ENCODE data around the gene SPATA31D1.

SPATA31D1 gene

GRCh38 chr9:82024908-82025307 lies 36.3 kb downstream of the SPATA31D1 start:
- no peak for DNase-seq

- no peak for DNase-seq
Observed at GRCh38 chr9:82031538-82032280, 43.1 kb downstream of the SPATA31D1 start.

DNA sequence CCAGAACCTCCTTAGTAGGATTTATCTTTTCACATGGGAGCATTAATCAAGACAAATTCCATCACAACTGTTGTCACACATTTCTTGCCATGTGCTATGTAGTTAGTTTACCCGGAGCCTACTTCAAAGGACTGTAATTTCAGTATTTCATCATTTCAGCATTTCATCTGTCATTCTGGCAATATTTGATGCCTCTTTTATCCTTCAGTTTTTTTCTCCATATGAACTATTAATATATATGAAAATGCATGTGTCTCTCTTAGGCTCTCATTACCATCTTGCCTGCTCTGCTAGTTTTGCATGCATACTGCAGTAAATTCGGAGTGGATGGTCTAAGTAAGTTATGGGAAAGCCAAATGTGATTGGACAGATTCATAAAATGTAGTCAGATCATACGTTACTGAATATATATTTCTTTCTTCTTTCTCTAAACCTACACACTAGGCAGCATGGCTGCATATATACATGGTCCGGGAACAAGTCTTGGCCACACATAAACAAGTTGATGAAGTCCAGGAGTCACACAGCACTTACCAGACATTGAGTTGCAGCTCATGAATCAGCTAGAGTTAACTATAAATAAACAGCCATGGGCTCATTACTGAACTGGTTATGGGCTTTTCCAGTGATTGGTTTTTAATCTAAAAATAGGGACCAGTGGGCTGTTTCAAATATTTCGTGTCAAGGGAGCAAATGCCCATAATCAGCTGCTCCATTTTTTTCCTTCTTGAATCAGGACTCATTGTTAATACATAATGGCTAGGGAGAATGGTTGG lies 46.6 kb downstream of the SPATA31D1 start:
- no peak for DNase-seq

GRCh38 chr9:82036086-82036485 lies 47.5 kb downstream of the SPATA31D1 start:
- DNase-seq, result no peak

- DNase-seq, result no peak
Observed at GRCh38 chr9:82037126-82037525, 48.6 kb downstream of the SPATA31D1 start.

- no peak for DNase-seq
Observed at GRCh38 chr9:82038897-82039296, 50.3 kb downstream of the SPATA31D1 start.
